ENCODE data around the gene EIF4A2. TPM values are rescaled to one million over a fixed set of nuclear protein-coding genes. Genes with fewer than 3 reads are reported as not detected.

EIF4A2 gene
- 251 and 455 TPM in 2 replicates for total RNA-seq

GRCh38 chr3:186783058-186783730 lies at the start of gene EIF4A2:
Gene EIF4A2 (plus strand): TSS chr3:186783577. CDS start chr3:186783611, 34 bp downstream.

GRCh38 chr3:186806089-186807055 lies 23.0 kb downstream of the EIF4A2 start, which contains the start of gene RFC4:
Gene RFC4 (minus strand): TSS chr3:186806482. CDS start chr3:186804713, 1,769 bp downstream.

Other genes with a start within 250 kb of the EIF4A2 start
- 1.1 and 2.2 TPM in 2 replicates for gene CRYGS, start 239.2 kb upstream of the EIF4A2 start, total RNA-seq
- 7.5 and 10.1 TPM in 2 replicates for gene TBCCD1, start 216.2 kb upstream of the EIF4A2 start, total RNA-seq
- gene DNAJB11, start 212.9 kb upstream of the EIF4A2 start, total RNA-seq = 51.1 and 60.6 TPM in 2 replicates
- not detected in 2 replicates for gene AHSG, start 170.5 kb upstream of the EIF4A2 start, total RNA-seq
- gene FETUB, start 143.2 kb upstream of the EIF4A2 start, total RNA-seq = not detected in 2 replicates
- gene HRG, start 117.6 kb upstream of the EIF4A2 start, total RNA-seq = not detected in 2 replicates
- gene KNG1, start 66.2 kb upstream of the EIF4A2 start, total RNA-seq = not detected in 2 replicates
- gene RFC4, start 22.9 kb downstream of the EIF4A2 start, total RNA-seq = 7.4 and 12.8 TPM in 2 replicates
- 0.88 and 1.5 TPM in 2 replicates for gene ADIPOQ, start 59.1 kb downstream of the EIF4A2 start, total RNA-seq
- gene ST6GAL1, start 146.9 kb downstream of the EIF4A2 start, total RNA-seq = 2.1 and 6.5 TPM in 2 replicates